HepG2 (cell line): Measurements from ENCODE around the gene LEF1. TPM values are rescaled to one million over a fixed set of nuclear protein-coding genes. Genes with fewer than 3 reads are reported as not detected.
A peak's percentile ranks its signal among the peaks of the same experiment; 100 is the strongest.

Source experiments
- ATAC-seq: fragments of 200-7000 bp; cut with Tn5 transposase; 3 replicates; pipeline ENCODE4 v1.9.1; 2020; ENCODE audit warnings: mild to moderate bottlenecking, moderate library complexity
- BruUV-seq: library from RNA; stranded (reverse); fragments of 400-500 nt; replicated peaks from 2 replicates; lab custom pipeline; 2021; lab: Mats Ljungman, UMichigan
- CTCF ChIA-PET: fragments of 300-600 bp; formaldehyde crosslinking; extraction: SDS; loops from one replicate; lab custom pipeline; 2021; ENCODE audit warnings: low total read pairs, inconsistent platforms, low intra/inter-chr PET ratio; lab: Yijun Ruan, JAX
- POLR2A ChIA-PET: fragments of 350-600 bp; sonication (Branson Sonifier 250); formaldehyde crosslinking; loops from one replicate; lab custom pipeline; 2020; ENCODE audit warnings: antibody characterized with exemption, inconsistent platforms; lab: Yijun Ruan, JAX
- DNase-seq: peaks from one replicate; pipeline ENCODE4 v3.0.0-alpha.2; 2015; ENCODE audit warnings: low spot score
- FAIRE-seq: peaks from 3 replicates; lab custom pipeline; 2011; peaks lifted over from hg19 to GRCh38; lab: Jason Lieb, UNC
- H2AFZ ChIP-seq: one replicate; pipeline ENCODE4 v1.6.1; 2011; ENCODE audit warnings: low read length, inconsistent platforms
- H3K27ac ChIP-seq: fragments of 300-600 bp; 3 replicates; pipeline ENCODE4 v1.8.0; 2011; ENCODE audit warnings: mixed run types, mild to moderate bottlenecking, mixed read lengths, low read length, inconsistent platforms; ENCODE audit not compliant: insufficient read depth; ENCODE audit errors: extremely low read length
- H3K27me3 ChIP-seq, 2 experiments: fragments of 200-600 bp in 1 of 2; 2 replicates in 1 of 2; 3 replicates in 1 of 2; pipeline versions ENCODE4 v1.6.0 to v1.8.0; 2011; ENCODE audit warnings: low read length in 2 of 2, mild to moderate bottlenecking in 2 of 2, moderate library complexity in 2 of 2, inconsistent platforms in 1 of 2; ENCODE audit not compliant: insufficient read depth in 2 of 2, control insufficient read depth in 1 of 2
- H3K36me3 ChIP-seq, 2 experiments: fragments of 200-600 bp in 1 of 2; replicated peaks in 1 of 2; 2 replicates in 1 of 2; 3 replicates in 1 of 2; pipeline versions ENCODE4 v1.5.1 to v1.8.0; 2011; ENCODE audit warnings: low read length in 2 of 2, inconsistent platforms in 1 of 2; ENCODE audit not compliant: insufficient read depth in 2 of 2, control insufficient read depth in 1 of 2
- H3K4me1 ChIP-seq: 2 replicates; pipeline ENCODE4 v1.5.1; 2012; ENCODE audit warnings: low read length, inconsistent platforms; ENCODE audit not compliant: insufficient read depth
- H3K4me2 ChIP-seq: 2 replicates; pipeline ENCODE4 v1.6.0; 2011; ENCODE audit warnings: low read depth, low read length, inconsistent platforms
- H3K4me3 ChIP-seq, 3 experiments: fragments of 200-600 bp in 1 of 3; sonication (generic), shearing (Covaris generic) in 1 of 3; replicated peaks in 1 of 3; 2 replicates each; pipeline ENCODE4 v1.5.1; 2011 to 2016; ENCODE audit warnings: low read length in 3 of 3, inconsistent platforms in 2 of 3, low read depth in 2 of 3, mild to moderate bottlenecking in 2 of 3, control low read depth in 1 of 3, mixed read lengths in 1 of 3; ENCODE audit not compliant: insufficient read depth in 1 of 3
- H3K79me2 ChIP-seq: one replicate; pipeline ENCODE4 v1.6.1; 2011; ENCODE audit warnings: low read length, inconsistent platforms; ENCODE audit not compliant: insufficient read depth
- H3K9ac ChIP-seq: 2 replicates; pipeline ENCODE4 v1.6.0; 2011; ENCODE audit warnings: mild to moderate bottlenecking, low read depth, low read length, inconsistent platforms; ENCODE audit not compliant: insufficient read depth
- H3K9me3 ChIP-seq: 2 replicates; pipeline ENCODE4 v1.5.1; 2012; ENCODE audit warnings: mild to moderate bottlenecking, low read length
- H4K20me1 ChIP-seq: 2 replicates; pipeline ENCODE4 v1.6.0; 2011; ENCODE audit warnings: inconsistent platforms, mild to moderate bottlenecking, low read length, moderate library complexity; ENCODE audit not compliant: insufficient read depth
- PHF5A ChIP-seq: IDR thresholded peaks from one replicate; pipeline ENCODE4 v1.6.1; 2018; ENCODE audit warnings: low read depth, missing genetic modification reagents; ENCODE audit not compliant: unreplicated experiment
- ZBTB7B ChIP-seq: sonication (generic); formaldehyde crosslinking; IDR thresholded peaks from 2 replicates; pipeline ENCODE4 v1.4.0; 2020; ENCODE audit warnings: missing genetic modification reagents
- ZNF10 ChIP-seq: sonication (generic); formaldehyde crosslinking; IDR thresholded peaks from 2 replicates; pipeline ENCODE4 v1.4.0; 2020; ENCODE audit warnings: mild to moderate bottlenecking, low read depth, missing genetic modification reagents, borderline replicate concordance
- ZNF234 ChIP-seq: sonication (generic); formaldehyde crosslinking; conservative IDR thresholded peaks from 2 replicates; pipeline ENCODE4 v1.5.1; 2020; ENCODE audit warnings: mild to moderate bottlenecking, missing genetic modification reagents
- WGBS: methylation state at CpG from one replicate; pipeline ENCODE4 v1.1.6; 2017; ENCODE audit warnings: low lambda C conversion rate; 5-methylcytosine and 5-hydroxymethylcytosine counted together
- in situ Hi-C: cut with HindIII; loops from 2 replicates; pipeline ENCODE4 v1.10.0; 2017; ENCODE audit warnings: low pct_unique_long_range_greater_than_20kb; ENCODE audit not compliant: extremely low pct_ligation_motif_present
- intact Hi-C: fragments of 100-400 bp; cut with micrococcal nuclease; formaldehyde crosslinking; loops from one replicate; pipeline ENCODE4 v1.10.0; 2022; ENCODE audit not compliant: unreplicated experiment
- polyA plus RNA-seq, 8 experiments: library from polyadenylated mRNA; depleted of rRNA in 3 of 8; stranded (reverse) in 7 of 8; unstranded in 1 of 8; fragments of >200 nt; fragmentation: Illumina TruSeq in 4 of 8; extraction: Trizol in 4 of 8; gene quantifications; 2 replicates each; pipeline versions ENCODE4 v1.2.1 to v1.2.3, GENCODE V29; 2011 to 2016; ENCODE audit warnings: low read depth in 4 of 8, missing spikeins in 1 of 8, mixed read lengths in 1 of 8; ENCODE audit not compliant: insufficient read depth in 1 of 8
- total RNA-seq, 5 experiments: library from RNA; depleted of rRNA; stranded (reverse); fragments of >200 nt; fragmentation: Illumina TruSeq; extraction: Trizol; gene quantifications; 2 replicates each; pipeline ENCODE4 v1.2.3, GENCODE V29; 2016; ENCODE audit warnings: low read depth in 1 of 5
- TF ChIP-seq, protein P1 (sequence below): sonication (generic); formaldehyde crosslinking; IDR thresholded peaks from 2 replicates; pipeline ENCODE4 v1.4.0; 2020; ENCODE audit warnings: missing genetic modification reagents, mild to moderate bottlenecking, borderline replicate concordance
- TF ChIP-seq, protein P2 (sequence below): IDR thresholded peaks from 2 replicates; pipeline ENCODE4 v1.6.1; 2016; ENCODE audit warnings: missing compliant biosample characterization, missing genetic modification reagents, borderline replicate concordance
- TF ChIP-seq, protein P3 (sequence below): sonication (generic); formaldehyde crosslinking; IDR thresholded peaks from 2 replicates; pipeline ENCODE4 v1.4.0; 2020; ENCODE audit warnings: missing genetic modification reagents

LEF1 gene
- total and polyA plus RNA-seq, 2 of the 13 experiments (the other 11 are each of a cell fraction or from before 2014, with no cell fraction given) = 0.22 to 0.29 TPM

DNA sequence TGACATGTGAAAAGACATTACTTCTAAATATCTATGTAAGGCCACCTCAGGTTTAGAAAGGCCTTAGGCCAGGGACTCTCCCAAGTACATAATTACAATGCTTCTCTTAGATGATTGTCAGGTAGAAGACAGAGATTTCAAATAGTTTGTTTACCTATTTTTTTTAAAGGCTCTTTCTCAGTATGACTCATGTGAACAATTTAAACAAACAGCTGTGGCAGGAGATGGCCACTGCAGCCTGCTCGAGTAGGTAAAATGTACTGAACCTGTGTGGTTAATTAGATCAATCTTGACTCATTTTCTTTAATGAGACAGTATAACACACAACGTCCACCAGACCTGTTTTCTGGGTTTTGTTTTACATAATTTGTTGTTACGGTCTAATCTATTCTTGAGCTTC, 50.2 kb downstream of the LEF1 start (continued):
- TF ChIP-seq, protein P1, sequence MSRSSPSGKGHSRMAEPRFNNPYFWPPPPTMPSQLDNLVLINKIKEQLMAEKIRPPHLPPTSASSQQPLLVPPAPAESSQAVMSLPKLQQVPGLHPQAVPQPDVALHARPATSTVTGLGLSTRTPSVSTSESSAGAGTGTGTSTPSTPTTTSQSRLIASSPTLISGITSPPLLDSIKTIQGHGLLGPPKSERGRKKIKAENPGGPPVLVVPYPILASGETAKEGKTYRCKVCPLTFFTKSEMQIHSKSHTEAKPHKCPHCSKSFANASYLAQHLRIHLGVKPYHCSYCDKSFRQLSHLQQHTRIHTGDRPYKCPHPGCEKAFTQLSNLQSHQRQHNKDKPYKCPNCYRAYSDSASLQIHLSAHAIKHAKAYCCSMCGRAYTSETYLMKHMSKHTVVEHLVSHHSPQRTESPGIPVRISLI (CRISPR knock-in tag) = 0 out of 2 replicates have a peak, but pooled peaks have one; percentile 34

DNA sequence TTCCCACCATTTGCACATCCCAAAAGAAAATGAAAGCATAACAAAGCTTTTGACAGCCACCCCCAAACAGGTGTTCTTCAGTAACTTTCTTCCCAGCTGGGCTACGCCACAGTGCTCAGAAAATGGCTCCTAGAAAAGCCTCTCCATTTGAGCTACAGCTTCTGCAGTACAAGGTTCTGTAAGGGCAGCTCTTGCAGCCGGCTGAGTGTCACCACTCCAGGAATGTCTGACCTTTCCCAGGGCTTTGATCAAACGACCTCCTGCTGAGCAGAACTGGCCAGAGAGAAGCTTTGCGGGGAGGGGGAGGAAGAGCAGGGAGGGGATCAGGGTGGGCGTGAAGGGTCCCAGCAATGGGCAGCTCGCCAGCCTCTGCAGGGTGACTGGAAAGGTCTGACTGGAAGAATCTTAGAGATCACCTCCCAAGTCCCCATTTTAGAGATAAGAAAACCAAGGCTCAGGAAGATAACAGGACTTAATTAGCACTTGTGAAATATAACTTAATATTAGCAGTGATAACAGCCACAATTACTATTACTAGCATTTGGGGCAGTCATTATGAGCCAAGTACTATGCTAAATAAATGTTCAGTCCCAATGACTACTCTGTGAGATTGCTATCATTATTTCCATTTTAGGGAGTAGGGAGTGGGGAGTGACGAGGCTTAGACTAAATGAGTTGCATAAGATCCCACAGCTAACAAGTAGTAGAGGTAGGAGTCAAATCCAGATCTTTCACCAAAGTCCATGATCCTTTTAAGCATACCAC, 51.1 kb downstream of the LEF1 start:
- in situ Hi-C loops = no loop called here

More for the DNA sequence above, 51.1 kb downstream of the LEF1 start:
- POLR2A ChIA-PET = no interaction called here
- H3K9ac ChIP-seq = no peak overlapping the region
- no peaks in the 10 kb centered on the region for H3K27me3 ChIP-seq
- H3K9me3 ChIP-seq = no peaks in the 10 kb centered on the region
- H3K4me3 ChIP-seq = no peak overlapping the region
- peaks cover 16% of the 10 kb centered on the region for H3K4me1 ChIP-seq
- no peaks in the 10 kb centered on the region for H3K36me3 ChIP-seq
- no peaks in the 10 kb centered on the region for H4K20me1 ChIP-seq
- FAIRE-seq = no peak
- no TSS peak for BruUV-seq
- peak; percentile 38; the same call in 1 of the 3 replicates for ATAC-seq
- whole genome bisulfite sequencing = 9% methylated on average over 7 of the region's 7 CpGs
- H3K4me2 ChIP-seq = no peak overlapping the region
- intact Hi-C loops = no loop called here
- no peak overlapping the region for H2AFZ ChIP-seq
- H3K79me2 ChIP-seq = no peaks in the 10 kb centered on the region
- DNase-seq = peak; percentile 16
- TF ChIP-seq, protein P2, sequence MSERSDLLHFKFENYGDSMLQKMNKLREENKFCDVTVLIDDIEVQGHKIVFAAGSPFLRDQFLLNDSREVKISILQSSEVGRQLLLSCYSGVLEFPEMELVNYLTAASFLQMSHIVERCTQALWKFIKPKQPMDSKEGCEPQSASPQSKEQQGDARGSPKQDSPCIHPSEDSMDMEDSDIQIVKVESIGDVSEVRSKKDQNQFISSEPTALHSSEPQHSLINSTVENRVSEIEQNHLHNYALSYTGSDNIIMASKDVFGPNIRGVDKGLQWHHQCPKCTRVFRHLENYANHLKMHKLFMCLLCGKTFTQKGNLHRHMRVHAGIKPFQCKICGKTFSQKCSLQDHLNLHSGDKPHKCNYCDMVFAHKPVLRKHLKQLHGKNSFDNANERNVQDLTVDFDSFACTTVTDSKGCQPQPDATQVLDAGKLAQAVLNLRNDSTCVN (CRISPR knock-in tag) = no peak
- TF ChIP-seq, protein P3, sequence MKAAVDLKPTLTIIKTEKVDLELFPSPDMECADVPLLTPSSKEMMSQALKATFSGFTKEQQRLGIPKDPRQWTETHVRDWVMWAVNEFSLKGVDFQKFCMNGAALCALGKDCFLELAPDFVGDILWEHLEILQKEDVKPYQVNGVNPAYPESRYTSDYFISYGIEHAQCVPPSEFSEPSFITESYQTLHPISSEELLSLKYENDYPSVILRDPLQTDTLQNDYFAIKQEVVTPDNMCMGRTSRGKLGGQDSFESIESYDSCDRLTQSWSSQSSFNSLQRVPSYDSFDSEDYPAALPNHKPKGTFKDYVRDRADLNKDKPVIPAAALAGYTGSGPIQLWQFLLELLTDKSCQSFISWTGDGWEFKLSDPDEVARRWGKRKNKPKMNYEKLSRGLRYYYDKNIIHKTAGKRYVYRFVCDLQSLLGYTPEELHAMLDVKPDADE (CRISPR knock-in tag) = no peak
- TF ChIP-seq ZNF234 (no peak), ZBTB7B (CRISPR knock-in tag) (no peak), PHF5A (CRISPR knock-in tag) (no peak), ZNF10 (CRISPR knock-in tag) (no peak)
- CTCF ChIA-PET = no interaction called here
- no peak overlapping the region for H3K27ac ChIP-seq
